Smooth muscle cell (in vitro differentiated cells): ENCODE results near the gene CADM2. TPM values are rescaled to one million over a fixed set of nuclear protein-coding genes. Genes with fewer than 3 reads are reported as not detected.

Experiments used
- DNase-seq: peaks from one replicate; lab custom pipeline; 2025; ENCODE audit not compliant: unreplicated experiment; lab: John Stamatoyannopoulos, UW
- H2AFZ ChIP-seq: fragments of 200-600 bp; sonication (generic); 2 replicates; pipeline ENCODE4 v1.6.0; 2016; ENCODE audit warnings: antibody characterized with exemption, low read depth, mild to moderate bottlenecking
- H3F3A ChIP-seq: fragments of 200-600 bp; sonication (generic); 2 replicates; pipeline ENCODE4 v1.6.0; 2017; ENCODE audit warnings: antibody characterized with exemption, low read depth
- H3K27ac ChIP-seq: fragments of 200-600 bp; sonication (generic); 2 replicates; pipeline ENCODE4 v1.5.1; 2016; ENCODE audit warnings: low read depth, mild to moderate bottlenecking
- H3K27me3 ChIP-seq: fragments of 200-600 bp; sonication (generic); 2 replicates; pipeline ENCODE4 v1.6.1; 2016; ENCODE audit warnings: low read depth, mild to moderate bottlenecking
- H3K36me3 ChIP-seq: fragments of 200-600 bp; sonication (generic); 2 replicates; pipeline ENCODE4 v1.5.1; 2016; ENCODE audit warnings: low read depth
- H3K4me1 ChIP-seq: fragments of 200-600 bp; sonication (generic); 2 replicates; pipeline ENCODE4 v1.5.1; 2016; ENCODE audit warnings: low read depth
- H3K4me2 ChIP-seq: fragments of 200-600 bp; sonication (generic); 2 replicates; pipeline ENCODE4 v1.6.0; 2016; ENCODE audit warnings: mild to moderate bottlenecking
- H3K4me3 ChIP-seq: fragments of 200-600 bp; sonication (generic); 2 replicates; pipeline ENCODE4 v1.5.1; 2016; ENCODE audit warnings: mild to moderate bottlenecking
- H3K79me2 ChIP-seq: fragments of 200-600 bp; sonication (generic); 2 replicates; pipeline ENCODE4 v1.6.0; 2016; ENCODE audit warnings: low read depth, mild to moderate bottlenecking
- H3K9ac ChIP-seq: fragments of 200-600 bp; sonication (generic); 2 replicates; pipeline ENCODE4 v1.6.0; 2016; ENCODE audit warnings: low read depth
- H3K9me3 ChIP-seq: fragments of 200-600 bp; sonication (generic); replicated peaks from 2 replicates; pipeline ENCODE4 v1.5.1; 2016; ENCODE audit warnings: low read depth
- H4K20me1 ChIP-seq: fragments of 200-600 bp; sonication (generic); 2 replicates; pipeline ENCODE4 v1.6.0; 2016; ENCODE audit warnings: low read depth
- CTCF ChIP-seq: fragments of 200-600 bp; sonication (generic); IDR thresholded peaks from 2 replicates; pipeline ENCODE4 v1.5.1; 2017; ENCODE audit warnings: borderline replicate concordance, mild to moderate bottlenecking, antibody characterized with exemption; ENCODE audit not compliant: insufficient read depth, poor library complexity, severe bottlenecking
- WGBS: methylation state at CpG from one replicate; pipeline ENCODE4 v1.1.7; 2016; ENCODE audit warnings: low lambda C conversion rate; 5-methylcytosine and 5-hydroxymethylcytosine counted together
- polyA plus RNA-seq: library from polyadenylated mRNA; unstranded; fragments of >200 nt; fragmentation: Nextera tagmentation; extraction: Ambion mirVana; gene quantifications from 2 replicates; pipeline ENCODE4 v1.2.1, GENCODE V29; 2016
- total RNA-seq: library from RNA; depleted of rRNA; stranded (reverse); fragments of >200 nt; gene quantifications from 2 replicates; pipeline ENCODE4 v1.2.3, GENCODE V29; 2014

The CADM2 gene
- total and polyA plus RNA-seq, 2 experiments from 2014 or later, result 0.13 TPM; not detected in 1

- TF ChIP-seq CTCF, result no peak
- WGBS, result 65% methylated on average over 1 of the region's 1 CpG
- Histone ChIP-seq H3K9me3 (no peaks in the 10 kb centered on the region), H3K27me3 (no peaks in the 10 kb centered on the region), H3K4me1 (no peaks in the 10 kb centered on the region), H3K4me2 (no peak overlapping the region), H3K79me2 (no peaks in the 10 kb centered on the region), H3K9ac (no peak overlapping the region), H3K36me3 (no peaks in the 10 kb centered on the region), H3K27ac (no peak overlapping the region), H4K20me1 (no peaks in the 10 kb centered on the region), H2AFZ (no peak overlapping the region), H3K4me3 (no peak overlapping the region), H3F3A (no peaks in the 10 kb centered on the region)
- no peak for DNase-seq
Observed at GRCh38 chr3:86029590-86029989, 1070.8 kb downstream of the CADM2 start.

- no peak for DNase-seq
- H2AFZ ChIP-seq, result no peak overlapping the region
- no peaks in the 10 kb centered on the region for H3F3A ChIP-seq
- H3K4me1 ChIP-seq, result no peaks in the 10 kb centered on the region
- H3K27me3 ChIP-seq, result no peaks in the 10 kb centered on the region
- H3K4me2 ChIP-seq, result no peak overlapping the region
- no peaks in the 10 kb centered on the region for H4K20me1 ChIP-seq
- TF ChIP-seq CTCF, result no peak
- no peaks in the 10 kb centered on the region for H3K36me3 ChIP-seq
- H3K9me3 ChIP-seq, result no peaks in the 10 kb centered on the region
- no peak overlapping the region for H3K27ac ChIP-seq
- H3K79me2 ChIP-seq, result no peaks in the 10 kb centered on the region
- no peak overlapping the region for H3K4me3 ChIP-seq
- H3K9ac ChIP-seq, result no peak overlapping the region
Observed at GRCh38 chr3:86037916-86038315, 1079.1 kb downstream of the CADM2 start.

GRCh38 chr3:86046436-86047136 lies 1087.8 kb downstream of the CADM2 start:
- TF ChIP-seq CTCF, result no peak
- no peaks in the 10 kb centered on the region for H3K36me3 ChIP-seq
- no peaks in the 10 kb centered on the region for H3K4me1 ChIP-seq
- H3K4me2 ChIP-seq, result no peak overlapping the region
- no peak overlapping the region for H3K9ac ChIP-seq
- no peak overlapping the region for H3K27ac ChIP-seq
- no peak overlapping the region for H2AFZ ChIP-seq
- no peaks in the 10 kb centered on the region for H4K20me1 ChIP-seq
- H3F3A ChIP-seq, result no peaks in the 10 kb centered on the region
- no peaks in the 10 kb centered on the region for H3K27me3 ChIP-seq
- H3K79me2 ChIP-seq, result no peaks in the 10 kb centered on the region
- H3K9me3 ChIP-seq, result no peaks in the 10 kb centered on the region
- H3K4me3 ChIP-seq, result no peak overlapping the region
- no peak for DNase-seq
- 84% methylated on average over 6 of the region's 6 CpGs for whole genome bisulfite sequencing

GRCh38 chr3:86047161-86047560 lies 1088.4 kb downstream of the CADM2 start:
- Histone ChIP-seq H3K9me3 (no peaks in the 10 kb centered on the region), H3K27me3 (no peaks in the 10 kb centered on the region), H3K4me1 (no peaks in the 10 kb centered on the region), H3F3A (no peaks in the 10 kb centered on the region), H3K4me2 (no peak overlapping the region), H4K20me1 (no peaks in the 10 kb centered on the region), H3K36me3 (no peaks in the 10 kb centered on the region), H3K9ac (no peak overlapping the region), H3K27ac (no peak overlapping the region), H3K4me3 (no peak overlapping the region), H3K79me2 (no peaks in the 10 kb centered on the region), H2AFZ (no peak overlapping the region)
- WGBS, result 78% methylated on average over 1 of the region's 1 CpG
- no peak for TF ChIP-seq CTCF
- DNase-seq, result no peak
